Inferior parietal cortex (tissue), 1 donor: ENCODE results near the gene CALHM6.

ENCODE experiments used
- DNase-seq: peaks from one replicate; pipeline ENCODE4 v3.0.0-alpha.2; 2016; ENCODE audit errors: extremely low spot score

Gene CALHM6

GRCh38 chr6:116445102-116445501 lies 16.1 kb upstream of the CALHM6 start:
- no peak for DNase-seq

- no peak for DNase-seq
Measured at GRCh38 chr6:116446399-116446798, 14.8 kb upstream of the CALHM6 start.

- DNase-seq, result no peak
Measured at GRCh38 chr6:116447052-116447451, 14.1 kb upstream of the CALHM6 start.

- DNase-seq, result no peak
Measured at GRCh38 chr6:116447496-116448011, 13.6 kb upstream of the CALHM6 start.

- no peak for DNase-seq
Measured at GRCh38 chr6:116449565-116449964, 11.6 kb upstream of the CALHM6 start.

- no peak for DNase-seq
Measured at GRCh38 chr6:116450185-116450710, 10.9 kb upstream of the CALHM6 start.

GRCh38 chr6:116450769-116451740 lies 10.1 kb upstream of the CALHM6 start:
- no peak for DNase-seq

- DNase-seq, result no peak
Measured at GRCh38 chr6:116451916-116452315, 9.3 kb upstream of the CALHM6 start.

- DNase-seq, result no peak
Measured at GRCh38 chr6:116452531-116452930, 8.6 kb upstream of the CALHM6 start.

- no peak for DNase-seq
Measured at GRCh38 chr6:116456106-116456505, 5.1 kb upstream of the CALHM6 start.

- DNase-seq, result no peak
Measured at GRCh38 chr6:116456927-116457326, 4.2 kb upstream of the CALHM6 start.

- no peak for DNase-seq
Measured at GRCh38 chr6:116458264-116458663, 2.9 kb upstream of the CALHM6 start.

- no peak for DNase-seq
Measured at GRCh38 chr6:116459927-116460326, 1.2 kb upstream of the CALHM6 start.

GRCh38 chr6:116461932-116462885 lies 1.0 kb downstream of the CALHM6 start:
- DNase-seq, result no peak

GRCh38 chr6:116463301-116463700 lies 2.1 kb downstream of the CALHM6 start:
- DNase-seq, result no peak

- no peak for DNase-seq
Measured at GRCh38 chr6:116465246-116465645, 4.1 kb downstream of the CALHM6 start.

- DNase-seq, result no peak
Measured at GRCh38 chr6:116467096-116467495, 5.9 kb downstream of the CALHM6 start.

GRCh38 chr6:116467514-116467913 lies 6.3 kb downstream of the CALHM6 start:
- no peak for DNase-seq

- DNase-seq, result no peak
Measured at GRCh38 chr6:116468293-116468692, 7.1 kb downstream of the CALHM6 start.

- no peak for DNase-seq
Measured at GRCh38 chr6:116471531-116471930, 10.4 kb downstream of the CALHM6 start.

- no peak for DNase-seq
Measured at GRCh38 chr6:116472706-116473105, 11.5 kb downstream of the CALHM6 start.

- DNase-seq, result no peak
Measured at GRCh38 chr6:116475141-116475540, 14.0 kb downstream of the CALHM6 start.
